ENCODE results near the gene TTC34.

DNA sequence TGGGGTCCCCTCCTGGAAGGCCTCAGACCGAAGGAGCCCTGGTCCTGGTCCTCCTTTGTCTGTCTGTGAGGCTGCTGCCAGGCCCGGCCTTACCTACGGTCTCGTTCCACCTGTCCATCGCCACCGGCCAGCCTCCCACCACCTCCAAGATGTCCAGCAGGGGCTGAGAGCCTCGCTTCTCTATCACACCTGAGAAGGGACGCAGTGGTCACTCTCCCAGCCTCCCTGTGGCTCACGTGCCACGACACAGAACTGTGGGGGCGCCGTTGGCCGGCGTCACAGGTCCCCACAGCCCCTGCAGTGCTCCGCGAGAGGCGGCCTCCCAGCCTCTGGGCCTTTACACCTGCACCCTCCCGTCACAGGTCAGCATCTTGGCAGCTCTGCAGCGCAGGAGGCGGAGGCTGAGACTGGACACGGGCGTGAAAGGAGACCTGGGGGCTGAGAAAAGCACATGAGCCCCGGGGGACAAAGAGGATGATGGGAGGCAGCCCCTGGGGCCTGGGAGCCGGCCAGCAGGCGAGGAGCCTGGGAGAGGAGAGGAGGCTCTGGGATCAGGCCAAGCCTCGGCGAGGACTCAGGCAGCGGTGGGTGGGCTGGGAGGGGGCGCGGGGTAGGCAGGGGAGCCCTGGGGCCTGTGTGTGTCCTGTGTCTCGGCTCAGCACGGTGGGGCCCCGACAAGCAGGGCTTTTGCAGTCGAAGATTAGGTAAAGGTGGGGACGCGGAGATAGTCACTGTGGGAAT lies 194.4 kb downstream of the TTC34 start:
- TF ChIP-seq, protein P1, sequence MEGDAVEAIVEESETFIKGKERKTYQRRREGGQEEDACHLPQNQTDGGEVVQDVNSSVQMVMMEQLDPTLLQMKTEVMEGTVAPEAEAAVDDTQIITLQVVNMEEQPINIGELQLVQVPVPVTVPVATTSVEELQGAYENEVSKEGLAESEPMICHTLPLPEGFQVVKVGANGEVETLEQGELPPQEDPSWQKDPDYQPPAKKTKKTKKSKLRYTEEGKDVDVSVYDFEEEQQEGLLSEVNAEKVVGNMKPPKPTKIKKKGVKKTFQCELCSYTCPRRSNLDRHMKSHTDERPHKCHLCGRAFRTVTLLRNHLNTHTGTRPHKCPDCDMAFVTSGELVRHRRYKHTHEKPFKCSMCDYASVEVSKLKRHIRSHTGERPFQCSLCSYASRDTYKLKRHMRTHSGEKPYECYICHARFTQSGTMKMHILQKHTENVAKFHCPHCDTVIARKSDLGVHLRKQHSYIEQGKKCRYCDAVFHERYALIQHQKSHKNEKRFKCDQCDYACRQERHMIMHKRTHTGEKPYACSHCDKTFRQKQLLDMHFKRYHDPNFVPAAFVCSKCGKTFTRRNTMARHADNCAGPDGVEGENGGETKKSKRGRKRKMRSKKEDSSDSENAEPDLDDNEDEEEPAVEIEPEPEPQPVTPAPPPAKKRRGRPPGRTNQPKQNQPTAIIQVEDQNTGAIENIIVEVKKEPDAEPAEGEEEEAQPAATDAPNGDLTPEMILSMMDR (IDR thresholded peaks at IDR 0.05), result no peak
- TF ChIP-seq POLR2A (IDR thresholded peaks at IDR 0.05) (no peak), POLR2AphosphoS5 (IDR thresholded peaks at IDR 0.05) (no peak)
